GM21381 (cell line): ENCODE results near the gene LUZP2.

ENCODE experiments used
- ATAC-seq: cut with Tn5 transposase; IDR thresholded peaks from one replicate; pipeline ENCODE4 v1.9.1; 2021; ENCODE audit warnings: mild to moderate bottlenecking, moderate library complexity; ENCODE audit not compliant: unreplicated experiment

Gene LUZP2

DNA sequence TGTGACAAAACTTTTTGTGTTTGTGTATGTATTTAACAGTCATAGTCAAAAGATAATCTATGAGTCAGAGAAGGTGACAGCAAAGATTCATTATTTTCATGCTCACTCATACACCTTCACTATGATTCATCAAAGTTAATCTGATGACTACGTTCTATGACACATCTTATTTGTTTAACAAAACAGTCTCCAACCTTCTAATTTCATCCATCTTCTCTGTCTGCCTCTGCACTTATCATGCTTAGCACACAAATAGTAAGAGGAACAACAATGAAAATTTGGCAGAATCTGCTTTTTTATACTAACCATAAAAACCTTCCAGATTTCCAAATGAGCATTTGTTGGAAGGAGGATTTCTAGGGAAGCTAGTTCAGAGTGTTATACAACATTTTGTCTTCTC, 568.9 kb downstream of the LUZP2 start:
- no peak for ATAC-seq

GRCh38 chr11:25066706-25067105, 569.9 kb downstream of the LUZP2 start:
- ATAC-seq = no peak

DNA sequence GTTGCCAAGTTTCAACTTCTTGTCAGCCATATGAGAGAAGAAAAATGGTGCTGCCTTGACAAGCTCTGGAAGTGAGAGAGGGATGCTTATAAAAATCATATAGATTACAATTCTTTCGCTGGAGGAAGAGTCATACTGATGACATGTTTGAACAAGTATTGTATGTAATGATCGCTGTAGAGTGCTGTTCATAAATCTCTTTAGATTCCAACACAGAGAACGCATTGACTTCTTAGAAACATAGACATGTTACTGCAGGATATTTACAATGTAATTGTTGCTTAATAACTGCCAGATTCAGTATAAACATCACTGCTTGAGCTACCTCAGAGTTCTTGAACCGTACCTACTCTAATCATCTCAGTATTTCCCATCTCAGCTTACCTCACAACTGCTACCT, 571.6 kb downstream of the LUZP2 start:
- ATAC-seq = no peak

DNA sequence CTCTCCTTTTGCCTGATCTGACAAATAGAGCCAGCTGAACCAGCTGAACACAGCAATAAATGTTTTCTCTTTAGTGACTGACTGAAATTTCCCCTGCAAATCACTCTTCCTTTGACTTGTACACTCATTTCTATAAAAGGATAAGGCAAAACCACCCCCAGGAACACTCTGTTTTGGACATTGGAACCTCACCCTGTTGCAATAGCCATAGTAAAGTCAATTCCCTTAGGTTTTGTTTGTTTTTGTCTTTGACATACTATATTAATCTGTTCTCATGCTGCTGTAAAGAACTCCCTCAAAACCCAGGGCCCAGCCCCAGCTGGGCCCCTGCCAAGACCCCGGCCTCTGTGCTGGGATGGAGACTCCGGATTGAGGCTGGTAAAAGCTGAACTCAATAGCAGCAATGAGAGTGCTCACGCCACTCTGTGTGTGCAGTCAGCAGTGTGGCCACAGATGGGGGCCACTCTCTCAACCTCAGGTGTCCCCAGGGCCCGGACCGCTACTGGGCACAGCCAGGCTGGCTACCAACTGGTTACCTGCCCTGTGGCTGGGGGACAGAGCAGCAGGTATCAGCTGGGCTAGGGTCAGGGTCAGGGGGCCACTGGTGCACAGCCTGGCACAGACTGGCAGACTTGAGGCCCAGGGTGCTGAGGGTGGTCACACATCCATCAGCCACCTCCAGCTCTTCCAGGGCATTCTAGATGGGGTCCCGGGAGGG, 597.4 kb downstream of the LUZP2 start:
- no peak for ATAC-seq

DNA sequence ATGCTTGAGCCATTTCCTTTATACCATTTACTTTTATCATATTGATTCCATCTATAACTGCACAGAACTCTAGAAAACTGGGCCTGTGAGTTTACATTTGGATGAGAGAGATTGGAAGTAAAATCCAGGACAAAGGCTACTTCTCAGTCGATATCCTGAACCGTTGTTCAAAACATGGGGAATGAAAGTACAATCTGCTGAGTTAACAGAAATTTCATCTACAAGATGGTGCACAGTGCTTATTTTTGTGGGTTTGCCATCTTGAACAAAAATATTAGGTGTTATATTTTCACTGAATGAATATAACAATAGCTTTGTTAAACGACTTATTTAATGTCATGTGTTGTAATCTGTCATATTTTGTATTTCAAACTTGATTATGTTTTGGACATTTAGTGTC, 622.6 kb downstream of the LUZP2 start:
- ATAC-seq = no peak
